Esophagus (tissue), 2 donors: ENCODE data around the gene OBSCN. TPM values are rescaled to one million over a fixed set of nuclear protein-coding genes. Genes with fewer than 3 reads are reported as not detected.
"Not testable (repeated sequence)": the region's sequence is repeated elsewhere in the genome, so short reads cannot be mapped to it uniquely, and the experiment has no call there.

Source experiments
- H3K27ac ChIP-seq, 2 donors: one replicate each; pipeline ENCODE4 v1.5.1; 2013; ENCODE audit warnings: low read depth in 2 of 2, mild to moderate bottlenecking in 2 of 2, inconsistent platforms in 1 of 2, low read length in 1 of 2, moderate library complexity in 1 of 2
- H3K27me3 ChIP-seq, 2 donors: one replicate each; pipeline ENCODE4 v1.6.1; 2013; ENCODE audit warnings: low read length in 2 of 2, control low read depth in 1 of 2, mild to moderate bottlenecking in 1 of 2; ENCODE audit not compliant: insufficient read depth in 2 of 2, control insufficient read depth in 1 of 2
- H3K36me3 ChIP-seq, 2 donors: one replicate each; pipeline ENCODE4 v1.6.1; 2013; ENCODE audit warnings: low read length in 1 of 2; ENCODE audit not compliant: control insufficient read depth in 2 of 2, insufficient read depth in 2 of 2
- H3K4me1 ChIP-seq, 2 donors: one replicate each; pipeline ENCODE4 v1.6.1; 2013; ENCODE audit warnings: low read length in 1 of 2; ENCODE audit not compliant: control insufficient read depth in 2 of 2, insufficient read depth in 2 of 2
- H3K4me3 ChIP-seq, 2 donors: one replicate each; pipeline ENCODE4 v1.5.1; 2013; ENCODE audit warnings: low read length in 2 of 2, mild to moderate bottlenecking in 2 of 2, low read depth in 1 of 2, moderate library complexity in 1 of 2
- H3K9me3 ChIP-seq, 2 donors: one replicate each; pipeline ENCODE4 v1.6.1; 2013; ENCODE audit warnings: mild to moderate bottlenecking in 2 of 2, low read depth in 1 of 2, low read length in 1 of 2, moderate library complexity in 1 of 2; ENCODE audit not compliant: control insufficient read depth in 2 of 2, insufficient read depth in 1 of 2
- WGBS, 2 donors: extraction: QIAGEN DNeasy Blood & Tissue Kit; methylation state at CpG; one replicate each; pipeline ENCODE4 v1.1.7; 2013; 5-methylcytosine and 5-hydroxymethylcytosine counted together
- polyA plus RNA-seq, 2 donors: library from polyadenylated mRNA; stranded (reverse); fragments of 200-250 nt; gene quantifications; one replicate each; pipeline ENCODE4 v1.2.3, GENCODE V29; 2013
- donor health status: healthy with polysubstance abuse.
- donor health status: Bipolar disorder and iron deficiency.

OBSCN gene
- polyA plus RNA-seq, 2 donors = 7.7 to 20.6 TPM

DNA sequence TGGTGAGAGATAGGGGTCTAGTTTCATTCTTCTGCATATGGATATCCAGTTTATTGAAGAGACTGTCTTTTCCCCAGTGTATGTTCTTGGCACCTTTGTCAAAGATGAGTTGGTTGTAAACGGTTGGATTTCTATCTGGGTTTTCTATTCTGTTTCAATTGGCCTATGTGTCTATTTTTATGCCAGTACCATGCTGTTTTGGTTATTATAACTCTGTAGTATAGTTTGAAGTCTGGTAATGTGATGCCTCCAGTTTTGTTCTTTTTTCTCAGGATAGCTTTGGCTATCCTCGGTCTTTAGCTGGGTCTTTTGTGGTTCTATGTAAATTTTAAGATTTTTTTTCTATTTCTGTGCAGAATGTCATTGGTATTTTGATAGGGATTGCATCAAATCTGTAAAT is 19.6 kb upstream of the OBSCN start:
- H3K27ac ChIP-seq, H3K4me1 ChIP-seq, H3K4me3 ChIP-seq, H3K36me3 ChIP-seq, H3K27me3 ChIP-seq, H3K9me3 ChIP-seq: not testable (repeated sequence)
- WGBS, 2 donors = 75 to 83% methylated on average over 2 of the region's 2 CpGs

DNA sequence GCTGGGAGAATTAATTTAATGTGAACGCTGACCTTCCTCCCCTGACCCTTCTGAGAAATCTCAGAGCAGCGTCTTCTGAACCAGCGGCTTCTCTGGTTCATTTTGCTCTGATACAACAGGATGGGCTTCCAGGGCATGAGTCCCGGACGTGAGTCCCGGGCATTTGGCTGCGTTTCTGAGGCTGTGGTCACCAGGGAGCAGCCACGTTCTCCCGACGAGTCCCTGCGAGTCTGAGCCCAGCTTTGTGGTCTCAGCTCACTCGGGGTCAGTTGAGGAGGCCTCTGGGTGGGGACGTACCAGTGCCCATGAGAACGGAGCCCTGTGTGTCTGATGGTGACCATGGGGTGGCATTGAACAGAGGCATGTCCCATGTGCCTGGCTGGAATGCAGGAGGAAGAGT is 17.7 kb upstream of the OBSCN start:
- no peak overlapping the region for H3K4me3 ChIP-seq
- WGBS, 2 donors = 86 to 87% methylated on average over 14 of the region's 14 CpGs
- no peaks in the 10 kb centered on the region for H3K36me3 ChIP-seq
- H3K4me1 ChIP-seq = no peaks in the 10 kb centered on the region
- no peaks in the 10 kb centered on the region for H3K27me3 ChIP-seq
- no peak overlapping the region for H3K27ac ChIP-seq
- H3K9me3 ChIP-seq = no peaks in the 10 kb centered on the region

DNA sequence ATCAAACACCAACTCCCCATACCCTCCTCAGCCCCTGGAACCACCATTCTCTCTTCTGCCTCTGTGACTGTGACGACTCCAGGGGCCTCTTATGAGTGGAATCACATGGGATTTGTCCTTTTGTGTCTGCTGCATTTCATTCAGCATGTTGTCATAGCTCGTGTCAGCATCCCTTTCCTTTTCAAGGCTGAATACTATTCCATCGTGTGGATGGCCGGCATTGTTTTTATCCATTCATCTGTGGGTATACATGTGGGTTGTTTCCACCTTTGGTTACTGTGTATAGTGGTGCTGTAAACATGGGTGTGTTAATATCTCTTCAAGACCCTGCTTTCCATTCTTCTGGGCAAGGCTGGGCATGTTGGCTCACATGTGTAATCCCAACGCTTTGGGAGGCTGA is 17.1 kb upstream of the OBSCN start:
- no peaks in the 10 kb centered on the region for H3K4me1 ChIP-seq
- no peaks in the 10 kb centered on the region for H3K36me3 ChIP-seq
- H3K4me3 ChIP-seq = no peak overlapping the region
- no peaks in the 10 kb centered on the region for H3K9me3 ChIP-seq
- 88 to 90% methylated on average over 5 of the region's 5 CpGs for WGBS, 2 donors
- H3K27me3 ChIP-seq = no peaks in the 10 kb centered on the region
- H3K27ac ChIP-seq = no peak overlapping the region

DNA sequence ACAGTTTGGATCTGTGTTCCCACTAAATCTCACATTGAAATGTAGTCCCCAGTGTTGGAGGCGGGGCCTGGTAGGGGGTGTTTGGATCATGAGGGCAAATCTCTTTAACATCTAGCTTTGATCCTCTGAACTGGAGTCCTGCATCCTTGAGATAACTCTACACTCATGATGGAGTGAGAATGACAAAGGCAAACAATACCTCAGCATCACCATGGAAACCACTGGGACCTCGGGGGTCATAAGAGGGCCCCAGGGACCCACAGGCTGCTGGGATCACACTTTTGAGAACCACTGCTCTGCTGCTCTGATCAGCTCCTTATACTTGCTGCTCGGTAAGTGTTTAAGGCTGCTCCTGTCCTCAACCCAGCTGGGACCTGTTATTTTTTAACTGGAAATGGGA is 13.4 kb upstream of the OBSCN start:
- WGBS, 2 donors = 77 to 80% methylated on average over 3 of the region's 3 CpGs
- Histone ChIP-seq H3K27ac (no peak overlapping the region), H3K4me1 (no peaks in the 10 kb centered on the region), H3K9me3 (no peaks in the 10 kb centered on the region), H3K4me3 (no peak overlapping the region), H3K36me3 (no peaks in the 10 kb centered on the region), H3K27me3 (no peaks in the 10 kb centered on the region)

DNA sequence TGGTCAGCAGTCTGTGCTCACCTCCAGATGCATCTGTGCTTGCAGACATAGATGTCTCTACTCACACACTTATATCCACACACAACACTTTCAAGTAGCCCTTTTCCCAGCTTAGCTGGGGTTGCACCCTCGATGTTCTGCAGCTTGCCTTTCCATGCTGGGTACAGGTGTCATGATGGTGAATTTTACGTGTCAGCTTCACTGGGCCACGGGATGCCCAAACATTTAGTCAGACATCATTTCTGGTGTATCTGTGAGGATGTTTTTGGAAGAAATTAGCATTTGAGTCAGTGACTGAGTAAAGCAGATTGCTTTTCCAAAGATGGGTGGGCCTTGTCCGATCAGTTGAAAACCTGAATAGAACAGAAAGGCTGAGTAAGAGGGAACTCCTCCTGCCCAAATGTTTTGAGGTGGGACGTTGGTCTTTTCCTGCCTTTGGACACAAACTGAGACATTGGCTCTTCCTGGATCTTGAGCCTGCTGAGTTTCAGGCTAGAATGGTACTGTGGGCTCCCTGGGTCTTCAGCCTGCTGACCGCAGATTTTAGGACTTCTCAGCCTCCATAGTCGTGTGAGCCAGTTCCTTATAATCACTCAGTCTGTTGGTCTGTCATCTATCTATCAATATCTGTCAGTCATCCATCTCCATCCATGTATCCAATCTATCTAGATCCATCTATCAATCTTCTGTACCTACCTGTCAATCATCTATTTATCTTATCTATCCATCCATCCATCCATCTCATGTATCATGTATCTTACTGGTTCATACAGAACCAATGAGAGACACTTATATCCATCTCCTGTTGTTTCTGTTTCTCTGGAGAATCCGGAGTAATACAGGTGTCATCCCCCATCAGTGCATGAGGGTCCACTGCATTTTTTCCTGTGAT is 12.7 kb upstream of the OBSCN start:
- no peaks in the 10 kb centered on the region for H3K9me3 ChIP-seq
- 87 to 92% methylated on average over 8 of the region's 8 CpGs for WGBS, 2 donors

DNA sequence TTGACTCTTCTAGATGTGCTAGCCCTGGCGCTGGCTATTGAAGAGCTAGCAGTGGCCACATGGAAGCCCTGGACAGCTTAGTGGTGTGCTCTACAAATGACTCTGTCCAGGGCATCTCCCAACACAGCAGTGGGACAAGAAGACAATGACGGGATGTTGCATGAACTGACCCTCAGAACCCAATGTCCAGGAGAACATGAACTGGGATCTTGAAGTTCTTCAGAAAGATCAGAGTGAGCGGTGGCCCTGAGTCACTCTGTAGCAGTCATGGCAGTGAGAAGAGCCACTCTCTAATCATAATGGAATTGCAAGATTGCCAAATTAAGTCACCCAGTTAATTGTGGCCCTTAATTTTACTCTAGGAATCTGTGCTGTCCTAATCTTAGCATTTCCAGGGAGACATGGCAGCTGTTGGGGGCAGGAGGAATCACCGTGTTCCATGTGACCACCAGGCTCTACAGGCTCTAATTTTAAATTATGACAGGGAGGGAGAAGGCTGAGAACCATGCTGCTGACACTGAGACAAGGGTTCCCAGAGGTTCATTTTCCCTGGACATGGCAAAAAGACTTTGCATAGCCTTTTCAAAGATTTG is 10.2 kb upstream of the OBSCN start:
- WGBS, 2 donors = 94% methylated on average over 4 of the region's 4 CpGs
- H3K27ac ChIP-seq = no peak overlapping the region

More for the DNA sequence above, 12.7 kb upstream of the OBSCN start:
- Histone ChIP-seq H3K4me3 (no peak overlapping the region), H3K27me3 (no peaks in the 10 kb centered on the region), H3K36me3 (no peaks in the 10 kb centered on the region), H3K4me1 (no peaks in the 10 kb centered on the region), H3K27ac (no peak overlapping the region)

DNA sequence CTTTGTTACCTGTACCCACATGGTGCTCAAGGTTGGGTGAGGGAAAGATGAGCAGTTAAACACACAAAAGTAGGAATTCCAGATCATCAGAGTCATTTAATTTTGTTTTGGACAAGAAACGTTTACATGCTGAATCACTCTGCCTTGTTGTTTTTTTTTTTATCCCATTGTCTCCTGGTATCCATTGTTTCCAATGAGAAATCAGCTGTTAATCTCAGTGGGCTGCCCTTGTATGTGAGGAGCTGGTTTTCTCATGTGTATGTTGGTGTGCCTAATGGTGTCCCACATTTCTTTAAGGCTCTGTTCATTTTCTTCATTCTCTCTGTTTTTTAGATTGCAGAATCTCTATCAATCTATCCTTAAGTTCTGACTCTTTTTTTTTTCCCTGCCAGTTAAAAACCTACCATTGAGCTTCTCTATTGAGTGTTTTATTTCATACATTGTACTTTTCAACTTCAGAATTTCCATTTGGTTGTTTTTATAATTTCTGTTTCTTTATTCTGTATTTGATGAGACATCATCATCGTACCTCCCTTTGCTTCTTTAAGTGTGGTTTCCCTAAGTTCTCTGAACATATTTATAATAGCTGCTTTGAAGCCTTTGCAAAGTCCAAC is 8.8 kb upstream of the OBSCN start:
- Histone ChIP-seq H3K4me3 (no peak overlapping the region), H3K27me3 (no peaks in the 10 kb centered on the region), H3K4me1 (no peaks in the 10 kb centered on the region), H3K27ac (no peak overlapping the region), H3K36me3 (no peaks in the 10 kb centered on the region), H3K9me3 (no peaks in the 10 kb centered on the region)
- 57 to 71% methylated on average over 2 of the region's 2 CpGs for WGBS, 2 donors

More for the DNA sequence above, 10.2 kb upstream of the OBSCN start:
- Histone ChIP-seq H3K4me1 (no peaks in the 10 kb centered on the region), H3K9me3 (no peaks in the 10 kb centered on the region), H3K36me3 (no peaks in the 10 kb centered on the region), H3K27me3 (no peaks in the 10 kb centered on the region), H3K4me3 (no peak overlapping the region)

DNA sequence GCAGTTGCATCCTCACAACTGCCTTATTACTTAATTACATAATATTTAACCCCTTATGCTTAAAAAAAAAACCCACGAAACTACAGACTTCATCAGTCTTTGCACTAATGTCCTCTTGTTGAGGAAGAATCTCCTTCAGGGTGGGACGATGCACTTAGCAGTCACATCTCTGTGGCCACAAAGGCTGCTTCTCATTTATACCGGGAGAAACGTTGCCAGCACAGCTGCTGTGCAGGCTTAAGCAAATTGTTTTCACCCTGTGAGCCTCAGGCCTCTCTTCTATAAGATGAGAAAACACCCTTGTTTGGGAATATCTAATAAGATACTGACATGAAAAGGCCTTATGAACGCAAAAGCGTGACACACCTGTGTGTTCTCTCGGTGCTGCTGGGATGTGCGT is 2.9 kb upstream of the OBSCN start:
- 41 to 47% methylated on average over 8 of the region's 8 CpGs for WGBS, 2 donors
- Histone ChIP-seq H3K9me3 (no peaks in the 10 kb centered on the region), H3K4me3 (no peak overlapping the region), H3K36me3 (no peaks in the 10 kb centered on the region), H3K27me3 (no peaks in the 10 kb centered on the region), H3K4me1 (peaks cover 0 to 3% of the 10 kb centered on the region in 2 donors), H3K27ac (no peak overlapping the region)

DNA sequence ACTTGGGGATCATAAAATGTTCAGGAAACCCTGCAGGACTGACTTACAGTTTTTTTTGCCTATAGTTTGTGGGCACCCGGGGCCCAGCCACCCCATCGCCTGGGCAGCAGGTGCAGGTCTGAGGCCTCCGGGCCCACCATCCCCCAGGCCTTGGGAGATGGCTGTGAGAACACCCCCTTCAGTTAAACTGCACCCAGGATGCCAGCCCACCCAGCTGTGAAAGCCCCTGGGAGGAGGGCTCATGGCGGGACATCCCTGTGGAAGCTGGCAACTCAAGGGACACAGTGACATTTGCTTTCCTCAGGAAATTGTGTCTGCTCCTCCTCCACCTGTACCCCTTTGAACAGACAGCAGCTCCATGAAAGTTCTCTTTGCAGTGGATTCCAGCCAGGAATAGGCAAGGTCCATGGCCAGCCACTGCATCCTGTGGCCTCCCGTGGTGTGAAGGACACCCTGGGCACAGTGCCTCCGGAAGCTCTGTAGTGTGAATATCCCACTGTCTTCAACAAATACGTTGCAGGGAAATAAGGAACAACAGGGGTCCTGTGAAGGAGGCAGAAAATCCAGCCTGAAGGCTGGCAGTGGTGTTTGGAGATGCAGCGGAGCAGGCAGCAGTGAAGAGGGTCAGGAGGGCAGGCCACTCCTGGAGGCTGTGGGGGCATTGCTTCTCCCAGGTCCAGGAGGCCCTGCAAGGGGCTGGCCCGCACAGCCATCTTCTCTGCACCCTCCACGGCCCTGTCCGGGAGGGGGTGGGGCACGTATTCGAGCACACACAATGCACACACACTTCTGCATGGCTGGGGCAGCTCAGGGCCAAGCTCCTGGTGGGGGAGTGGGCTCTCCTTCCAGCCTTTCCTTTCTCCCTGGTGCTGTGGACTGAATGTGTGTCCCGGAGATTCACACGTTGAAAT is 2.1 kb upstream of the OBSCN start:
- H3K36me3 ChIP-seq = no peaks in the 10 kb centered on the region
- peaks cover 0 to 3% of the 10 kb centered on the region in 2 donors for H3K4me1 ChIP-seq
- no peak overlapping the region for H3K4me3 ChIP-seq
- H3K27ac ChIP-seq = no peak overlapping the region
- no peaks in the 10 kb centered on the region for H3K9me3 ChIP-seq
- H3K27me3 ChIP-seq = no peaks in the 10 kb centered on the region
- WGBS, 2 donors = 31 to 43% methylated on average over 15 of the region's 15 CpGs
